ENCODE results near the gene WDHD1.
"Not testable (repeated sequence)": the region's sequence is repeated elsewhere in the genome, so short reads cannot be mapped to it uniquely, and the experiment has no call there.

The WDHD1 gene

DNA sequence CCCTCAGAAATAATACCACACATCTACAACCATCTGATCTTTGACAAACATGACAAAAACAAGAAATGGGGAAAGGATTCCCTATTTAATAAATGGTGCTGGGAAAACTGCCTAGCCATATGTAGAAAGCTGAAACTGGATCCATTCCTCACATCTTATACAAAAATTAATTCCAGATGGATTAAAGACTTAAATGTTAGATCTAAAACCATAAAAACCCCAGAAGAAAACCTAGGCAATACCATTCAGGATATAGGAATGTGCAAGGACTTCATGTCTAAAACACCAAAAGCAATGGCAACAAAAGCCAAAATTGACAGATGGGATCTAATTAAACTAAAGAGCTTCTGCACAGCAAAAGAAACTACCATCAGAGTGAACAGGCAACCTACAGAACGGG is 74.1 kb downstream of the WDHD1 start:
- DNase-seq (ENCODE audit: low spot score): not testable (repeated sequence)

DNA sequence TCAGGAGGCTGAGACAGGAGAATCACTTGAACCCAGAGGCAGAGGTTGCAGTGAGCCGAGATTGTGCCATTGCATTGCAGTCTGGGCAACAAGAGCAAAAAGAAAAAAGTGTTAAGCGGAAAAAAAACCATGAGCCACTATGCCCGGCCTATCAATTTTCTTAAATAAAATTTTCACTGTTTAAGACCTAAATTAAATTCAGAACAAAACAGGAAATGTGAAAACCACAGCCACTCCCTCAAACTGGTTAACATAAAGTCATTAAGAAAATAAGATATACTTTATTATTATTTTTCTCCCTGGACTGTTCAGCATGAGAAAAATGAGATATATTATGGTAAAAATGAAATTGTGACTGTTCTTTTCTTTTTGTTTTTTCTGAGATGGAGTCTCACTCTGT is 79.7 kb downstream of the WDHD1 start:
- no peak for DNase-seq (ENCODE audit: low spot score)

DNA sequence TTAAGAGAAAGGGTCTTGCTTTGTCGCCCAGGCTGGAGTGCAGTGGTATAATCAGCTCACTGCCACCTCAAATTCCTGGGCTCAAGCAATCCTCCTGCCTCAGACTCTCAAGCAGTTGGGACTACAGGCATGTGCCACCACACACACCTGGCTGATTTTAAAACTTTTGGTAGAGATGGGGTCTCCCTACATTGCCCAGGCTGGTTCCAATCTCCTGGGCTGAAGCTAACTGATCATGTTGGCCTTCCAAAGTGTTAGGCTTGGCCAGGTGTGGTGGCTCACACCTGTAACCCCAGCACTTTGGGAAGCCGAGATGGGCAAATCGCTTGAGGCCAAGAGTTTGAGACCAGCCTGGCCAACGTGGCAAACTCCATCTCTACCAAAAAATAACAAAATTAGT is 80.4 kb downstream of the WDHD1 start:
- no peak for DNase-seq (ENCODE audit: low spot score)

DNA sequence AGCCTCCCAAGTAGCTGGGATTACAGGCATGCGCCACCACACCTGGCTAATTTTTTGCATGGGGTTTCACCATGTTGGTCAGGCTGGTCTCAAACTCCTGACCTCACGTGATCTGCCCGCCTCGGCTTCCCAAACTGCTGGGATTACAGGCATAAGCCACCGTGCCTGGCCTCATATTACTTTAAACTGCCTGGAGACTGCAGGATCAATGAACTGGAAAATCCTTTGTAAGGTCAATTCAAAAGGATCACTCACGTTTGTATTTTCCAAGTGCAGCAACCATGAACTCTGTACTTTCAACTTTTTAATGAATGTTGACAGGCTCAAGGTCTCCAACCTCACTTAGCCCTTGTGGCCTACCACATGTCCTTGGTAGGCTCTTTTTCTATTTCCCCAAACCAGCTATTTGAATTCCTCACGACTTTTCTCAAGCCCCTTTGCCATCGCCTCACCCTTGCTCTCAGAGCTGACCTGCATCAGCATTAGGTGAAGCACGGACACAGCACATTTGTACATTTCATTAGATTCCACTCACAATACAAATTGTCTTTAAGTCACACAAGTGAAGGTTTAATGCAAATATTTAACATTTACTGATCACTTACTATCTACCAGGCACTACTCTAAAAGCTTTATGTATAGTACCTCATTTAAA is 82.0 kb downstream of the WDHD1 start:
- no peak for DNase-seq (ENCODE audit: low spot score)

DNA sequence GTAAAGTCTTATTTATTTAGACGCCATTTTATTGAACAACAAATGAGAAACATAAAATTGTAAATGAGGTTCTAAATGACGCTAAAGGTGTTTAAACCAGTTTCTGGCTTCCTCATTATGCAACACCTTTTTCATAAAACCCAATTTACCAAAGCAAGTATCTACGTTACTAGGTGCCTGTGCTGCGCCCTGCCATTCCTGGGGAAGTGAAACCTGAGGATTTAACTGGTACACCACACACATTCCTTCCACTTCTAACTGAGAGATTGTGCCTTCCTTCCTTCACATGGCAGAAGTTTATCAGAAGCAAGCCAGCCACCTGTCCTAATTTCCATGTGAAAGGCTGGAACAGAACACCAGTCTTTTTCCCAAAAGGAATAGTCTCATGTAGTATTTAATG is 84.0 kb downstream of the WDHD1 start:
- DNase-seq (ENCODE audit: low spot score): no peak

DNA sequence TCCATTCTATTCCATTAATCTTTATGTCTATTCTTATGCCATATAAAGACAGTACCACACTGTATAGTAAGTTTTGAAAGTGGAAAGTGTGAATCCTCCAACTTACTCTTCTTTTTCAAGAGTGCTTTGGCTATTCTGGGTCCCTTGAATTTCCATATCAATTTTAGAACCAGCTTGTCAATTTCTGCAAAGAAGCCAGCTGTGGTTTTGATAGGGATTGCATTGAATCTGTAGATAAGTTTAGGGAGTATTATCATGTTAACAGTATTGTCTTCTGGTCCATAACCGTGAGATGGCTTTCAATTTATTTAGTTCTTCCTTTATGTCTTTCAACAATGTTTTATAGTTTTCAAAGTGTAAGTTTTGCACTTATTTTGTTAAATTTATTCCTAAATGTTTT is 90.1 kb downstream of the WDHD1 start:
- no peak for DNase-seq (ENCODE audit: low spot score)

DNA sequence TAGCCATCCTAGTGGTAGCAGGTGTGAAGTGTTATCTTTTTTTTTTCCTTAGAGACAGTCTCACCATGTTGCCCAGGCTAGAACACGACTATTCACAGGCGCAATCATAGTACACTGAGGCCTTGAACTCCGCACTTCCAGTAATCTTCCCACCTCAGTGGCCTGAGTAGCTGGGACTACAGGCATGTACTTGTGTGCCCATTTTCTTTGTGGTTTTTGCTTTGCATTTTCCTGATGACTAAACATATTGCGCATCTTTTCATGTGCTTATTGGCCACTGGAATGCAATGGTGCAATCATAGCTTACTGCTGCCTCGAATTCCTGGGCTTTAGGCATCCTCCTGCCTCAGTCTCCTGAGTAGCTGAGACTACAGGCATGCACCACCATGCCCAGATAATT is 90.9 kb downstream of the WDHD1 start:
- no peak for DNase-seq (ENCODE audit: low spot score)

DNA sequence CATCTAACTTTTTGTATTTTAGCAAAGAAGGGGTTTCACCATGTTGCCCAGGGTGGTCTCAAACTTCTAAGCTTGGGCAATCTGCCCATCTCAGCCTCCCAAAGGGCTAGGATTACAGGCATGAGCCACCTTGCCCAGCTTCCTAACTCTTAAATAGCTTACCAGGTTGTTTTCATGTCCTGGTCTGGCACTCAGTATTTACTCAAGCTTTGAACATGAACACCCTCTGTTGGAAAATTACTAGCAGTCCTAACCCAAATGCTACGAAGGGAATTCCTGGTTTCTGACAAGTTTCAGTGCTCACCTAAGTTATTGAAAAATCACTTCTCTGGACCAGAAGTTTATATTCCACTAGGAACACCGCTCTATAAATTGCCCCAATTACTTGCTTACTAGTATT is 91.8 kb downstream of the WDHD1 start:
- DNase-seq (ENCODE audit: low spot score): no peak

DNA sequence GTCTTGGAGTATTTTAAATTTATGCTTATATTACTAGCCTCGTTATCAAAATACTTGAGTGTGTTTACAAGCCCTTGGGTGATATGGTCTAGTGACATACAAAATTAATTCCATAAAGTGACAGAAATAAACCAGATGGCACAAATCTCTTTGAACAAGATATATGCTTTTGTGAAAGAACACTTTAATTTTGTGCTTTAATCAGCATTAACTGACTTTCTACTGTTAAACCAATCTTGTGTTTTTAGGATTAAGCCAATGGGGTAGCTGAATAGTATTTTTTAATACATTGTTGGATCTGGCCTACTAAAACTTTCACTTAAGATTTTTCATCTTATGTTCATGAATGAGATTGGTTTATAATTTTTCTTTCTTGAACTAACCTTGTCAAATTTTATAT is 93.9 kb downstream of the WDHD1 start:
- no peak for DNase-seq (ENCODE audit: low spot score)

DNA sequence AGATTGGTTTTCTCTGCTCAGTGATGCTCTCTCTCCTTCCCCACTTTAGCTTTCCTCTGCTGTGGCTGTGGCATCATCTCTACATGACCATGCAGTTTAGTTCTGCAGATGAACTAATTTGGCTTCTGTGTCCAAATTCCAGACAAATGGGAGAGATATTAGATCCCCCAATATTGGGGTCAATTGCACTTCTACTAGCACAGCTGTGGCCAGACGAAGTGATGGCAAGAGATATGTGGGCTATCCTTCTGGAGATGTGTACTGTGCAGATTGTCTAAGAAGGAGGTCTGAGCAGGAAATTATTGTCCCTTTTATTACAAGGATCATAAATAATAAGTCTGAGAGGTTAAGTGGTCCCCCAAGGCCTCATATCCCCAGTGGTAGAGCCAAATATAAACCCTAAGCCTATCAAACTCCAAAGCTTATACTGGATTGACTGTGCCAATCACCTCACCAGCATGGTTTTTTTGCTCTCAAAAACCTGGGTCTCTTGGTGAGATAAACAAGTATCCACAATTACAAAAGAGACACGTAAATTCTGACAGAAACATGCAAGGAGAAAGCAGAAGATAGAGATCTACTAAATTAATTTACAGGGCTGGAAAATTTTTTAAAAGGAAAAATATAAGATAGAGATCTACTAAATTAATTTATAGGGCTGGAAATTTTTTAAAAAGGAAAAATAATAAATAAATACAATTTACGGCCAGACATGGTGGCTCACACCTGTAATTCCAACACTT is 95.1 kb downstream of the WDHD1 start:
- DNase-seq (ENCODE audit: low spot score): no peak

DNA sequence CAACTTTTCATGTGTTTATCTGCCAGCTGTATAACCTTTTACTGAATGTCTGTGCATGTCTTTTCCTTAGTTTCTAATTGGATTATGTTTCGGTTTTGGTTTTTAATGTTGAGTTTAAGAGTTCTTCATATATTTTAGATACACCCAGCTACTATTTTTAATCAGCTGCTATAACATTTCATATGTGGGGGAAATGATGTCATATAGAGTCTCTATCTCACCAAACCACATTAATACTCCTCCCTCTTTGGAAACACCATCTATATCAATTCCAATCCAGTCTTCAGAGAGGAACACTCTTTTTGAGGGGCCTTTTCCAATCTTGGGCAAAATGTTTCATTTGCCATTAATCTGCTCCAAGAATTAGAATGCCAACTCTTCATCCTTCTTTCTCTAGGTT is 95.8 kb downstream of the WDHD1 start:
- no peak for DNase-seq (ENCODE audit: low spot score)

DNA sequence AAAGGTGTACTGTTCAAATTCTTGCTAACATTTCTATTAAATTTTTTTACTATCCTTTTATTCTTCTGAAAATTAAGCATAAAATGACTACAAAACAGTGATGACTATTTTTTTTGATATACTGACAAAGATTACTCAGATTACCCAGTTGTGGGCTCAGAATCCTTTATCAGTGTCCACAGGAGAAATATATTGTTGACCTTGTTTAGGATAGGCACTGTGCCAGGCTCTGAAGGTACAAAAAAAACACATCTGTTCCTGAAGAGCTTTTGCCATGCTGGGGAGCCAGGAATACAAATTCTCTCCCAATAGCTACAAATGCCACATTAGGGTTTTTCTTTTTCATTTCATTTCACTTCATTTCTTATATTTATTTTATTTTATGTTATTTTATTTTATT is 97.3 kb downstream of the WDHD1 start:
- DNase-seq (ENCODE audit: low spot score): no peak

DNA sequence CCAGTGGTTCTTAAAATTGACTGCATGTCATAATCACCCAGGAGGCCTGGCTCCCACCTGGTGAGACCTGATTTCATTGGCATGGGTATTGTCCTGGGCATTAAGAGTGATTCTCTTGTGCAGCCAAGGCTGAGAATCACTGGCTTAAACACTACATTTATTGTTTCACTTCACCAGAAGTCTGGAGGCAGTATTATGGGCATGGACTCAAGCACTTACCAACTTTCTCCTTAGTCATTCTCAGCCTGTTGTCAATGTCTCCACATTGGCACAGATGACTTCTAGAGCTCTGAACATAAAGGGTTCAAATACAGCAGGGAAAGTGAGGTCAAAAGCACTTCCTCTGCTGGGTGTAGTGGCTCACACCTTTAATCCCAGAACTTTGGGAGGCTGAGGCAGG is 98.7 kb downstream of the WDHD1 start:
- DNase-seq (ENCODE audit: low spot score): no peak

DNA sequence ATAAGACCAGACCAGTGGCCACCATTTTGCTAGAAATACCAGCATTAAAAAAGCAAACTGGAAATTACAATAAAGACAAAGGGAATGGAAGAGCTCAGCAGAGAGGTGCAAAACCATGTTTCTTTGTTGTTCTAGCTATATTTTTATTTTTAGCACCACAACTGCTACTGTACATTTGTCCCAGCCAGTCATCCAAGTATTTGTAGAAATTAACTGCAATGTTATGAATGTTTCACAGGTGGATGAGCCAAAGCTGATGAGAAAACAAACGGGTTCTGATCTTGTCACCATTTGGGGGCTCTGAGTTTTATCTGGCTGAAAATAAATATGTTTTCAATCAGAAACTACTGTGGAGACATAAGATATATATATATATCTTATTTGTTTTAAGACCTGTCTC is 99.3 kb downstream of the WDHD1 start:
- no peak for DNase-seq (ENCODE audit: low spot score)

DNA sequence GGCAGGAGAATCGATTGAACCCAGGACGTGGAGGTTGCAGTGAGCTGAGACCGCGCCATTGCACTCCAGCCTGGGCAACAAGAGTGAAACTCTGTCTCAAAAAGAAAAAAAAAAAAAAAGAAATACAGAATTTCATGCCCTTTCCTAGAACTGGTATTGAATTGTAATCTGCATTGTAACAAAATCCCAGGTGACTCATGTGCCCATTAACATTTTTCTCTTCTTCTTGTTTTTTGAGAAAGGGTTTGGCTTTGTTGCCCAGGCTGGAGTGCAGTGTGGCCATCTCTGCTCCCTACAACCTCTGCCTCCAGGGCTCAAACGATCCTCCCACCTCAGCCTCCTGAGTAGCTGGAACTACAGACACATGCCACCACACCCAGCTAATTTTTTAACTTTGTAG is 100.3 kb downstream of the WDHD1 start:
- DNase-seq (ENCODE audit: low spot score): not testable (repeated sequence)

DNA sequence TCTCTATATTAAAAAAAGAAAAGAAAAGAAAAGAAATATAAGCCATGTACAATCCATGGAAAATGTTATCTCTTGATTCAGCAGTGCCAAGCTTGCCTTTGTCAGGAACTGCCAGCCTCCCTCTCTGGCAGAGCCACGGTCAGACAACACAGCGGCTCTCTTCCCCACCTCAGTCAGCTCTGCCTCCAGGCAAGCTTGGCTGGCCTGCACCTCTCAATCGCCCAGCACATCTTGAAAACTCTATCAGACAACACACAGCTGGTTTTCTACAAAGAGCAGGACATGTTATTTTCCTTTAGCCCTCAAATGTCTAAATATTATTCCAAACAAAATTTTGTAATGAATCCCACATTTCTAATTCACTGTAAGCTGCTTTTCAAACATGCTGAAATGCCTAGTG is 104.3 kb downstream of the WDHD1 start:
- no peak for DNase-seq (ENCODE audit: low spot score)

DNA sequence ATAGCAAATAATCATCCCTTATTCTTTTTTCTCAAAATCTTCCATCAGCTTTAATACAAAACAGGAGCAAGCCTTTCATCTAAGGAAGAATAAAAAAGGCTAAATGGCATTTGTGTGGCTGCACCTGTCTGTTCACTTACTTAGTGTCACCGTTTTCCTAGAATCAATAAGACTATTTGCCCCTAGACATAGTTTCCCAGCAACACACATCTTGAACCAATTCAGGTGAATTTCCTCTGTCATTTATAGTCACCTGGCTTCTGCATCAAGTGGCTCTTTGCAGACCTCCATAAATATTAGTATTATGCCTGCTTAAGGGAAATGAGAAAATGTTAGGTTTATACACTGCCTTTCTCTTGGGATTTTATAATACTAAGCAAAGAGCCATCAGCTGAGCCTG is 106.8 kb downstream of the WDHD1 start:
- no peak for DNase-seq (ENCODE audit: low spot score)

DNA sequence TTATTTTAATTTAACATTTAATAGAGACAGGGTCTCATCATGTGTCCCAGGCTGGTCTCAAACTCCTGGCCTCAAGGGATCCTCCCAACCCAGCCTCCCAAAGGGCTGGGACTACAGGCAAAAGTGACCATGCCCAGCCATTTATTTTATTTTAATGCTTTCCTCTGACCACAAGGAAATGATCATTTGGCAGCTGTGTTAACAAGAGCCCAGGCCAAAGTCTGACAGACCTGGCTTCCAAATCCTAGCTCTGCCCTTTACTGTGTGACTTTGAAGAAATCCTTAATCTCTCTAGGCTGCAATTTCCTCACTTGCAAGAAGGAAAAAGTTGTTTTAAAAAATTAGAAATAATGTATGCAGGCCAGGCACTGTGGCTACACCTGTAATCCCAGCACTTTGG is 107.6 kb downstream of the WDHD1 start:
- DNase-seq (ENCODE audit: low spot score): no peak

DNA sequence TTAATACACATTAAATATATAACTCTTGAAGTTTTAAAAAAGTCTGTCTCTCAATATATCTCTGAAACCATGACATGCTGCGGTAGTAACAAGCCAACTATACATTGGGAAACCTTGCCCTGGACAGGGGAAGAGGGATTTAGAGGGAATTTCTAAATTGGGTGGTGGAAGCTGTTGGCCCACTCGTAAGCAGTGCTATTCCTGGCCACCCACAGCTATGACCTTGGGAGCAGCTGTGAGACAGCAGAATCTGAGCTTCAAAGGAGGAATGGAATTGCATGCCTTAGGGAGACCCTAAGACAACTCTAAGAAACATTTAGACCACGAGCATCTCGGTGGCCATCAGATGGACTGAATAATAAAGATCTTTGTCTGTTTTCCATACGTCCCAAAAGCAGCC is 108.5 kb downstream of the WDHD1 start:
- no peak for DNase-seq (ENCODE audit: low spot score)

DNA sequence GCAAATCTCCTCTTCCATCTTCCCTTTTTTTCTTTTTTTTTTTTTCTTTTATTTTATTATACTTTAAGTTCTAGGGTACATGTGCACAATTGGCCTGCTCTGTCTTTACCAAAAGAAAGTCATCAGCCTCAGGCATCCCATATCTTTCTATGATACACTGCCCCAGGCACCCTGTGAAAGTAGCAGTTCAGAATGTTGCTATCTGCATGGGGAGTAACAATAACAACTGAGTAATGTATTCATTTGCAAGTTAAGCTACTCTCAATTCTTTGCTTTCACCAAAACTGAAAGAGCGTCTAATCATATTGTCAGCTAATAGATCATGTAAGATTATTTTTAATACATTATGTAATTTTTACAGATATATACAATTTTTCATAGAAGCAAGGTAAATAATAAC is 110.8 kb downstream of the WDHD1 start:
- DNase-seq (ENCODE audit: low spot score): no peak

DNA sequence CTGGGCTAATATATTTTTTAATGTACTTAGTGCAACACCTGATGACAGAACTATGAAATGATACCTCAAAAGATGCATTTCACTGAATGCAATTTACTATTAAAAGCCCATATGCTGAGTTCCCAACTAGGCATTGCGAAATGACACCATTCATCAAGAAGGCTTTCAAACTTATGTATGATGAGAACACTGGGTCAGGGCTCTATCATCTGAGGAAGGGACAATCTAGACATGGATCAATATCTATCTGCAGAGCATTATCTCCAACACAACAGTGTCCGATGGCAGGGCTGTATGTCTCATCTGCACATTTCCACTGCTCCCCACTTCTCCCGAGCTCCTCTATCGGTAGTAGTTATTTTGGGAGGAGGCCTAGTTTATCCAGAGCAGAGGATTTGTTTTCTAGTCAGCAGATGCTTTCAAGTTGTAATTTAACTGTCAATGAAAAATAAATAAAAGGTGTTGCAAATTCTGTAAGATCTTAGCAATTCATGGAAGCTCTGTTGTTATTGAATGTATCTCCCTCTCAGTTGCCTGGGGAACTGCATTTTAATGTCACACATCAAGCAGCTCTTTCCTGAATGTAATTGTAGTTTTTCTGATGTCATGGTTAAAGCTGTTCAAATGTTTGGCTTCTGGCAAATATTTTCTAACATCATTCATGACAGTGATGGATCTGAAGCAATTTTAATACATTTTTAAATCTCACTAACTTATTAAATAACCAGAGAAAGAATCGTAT is 116.9 kb downstream of the WDHD1 start:
- DNase-seq (ENCODE audit: low spot score): no peak

DNA sequence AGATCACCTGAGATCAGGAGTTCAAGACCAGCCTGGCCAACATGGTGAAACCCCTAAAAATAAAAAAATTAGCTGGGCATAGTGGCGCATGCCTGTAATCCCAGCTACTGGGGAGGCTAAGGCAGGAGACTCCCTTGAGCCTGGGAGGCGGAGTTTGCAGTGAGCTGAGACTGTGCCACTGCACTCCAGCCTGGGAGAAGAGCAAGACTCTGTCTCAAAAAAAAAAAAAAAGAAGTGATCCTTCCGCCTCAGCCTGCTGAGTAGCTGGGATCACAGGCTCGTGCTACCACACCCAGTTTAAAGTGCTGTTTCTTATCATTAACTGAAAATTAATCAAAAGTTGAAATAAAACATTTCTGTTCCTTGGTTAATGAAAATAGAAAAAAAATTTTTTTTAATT is 117.9 kb downstream of the WDHD1 start:
- DNase-seq (ENCODE audit: low spot score): not testable (repeated sequence)

DNA sequence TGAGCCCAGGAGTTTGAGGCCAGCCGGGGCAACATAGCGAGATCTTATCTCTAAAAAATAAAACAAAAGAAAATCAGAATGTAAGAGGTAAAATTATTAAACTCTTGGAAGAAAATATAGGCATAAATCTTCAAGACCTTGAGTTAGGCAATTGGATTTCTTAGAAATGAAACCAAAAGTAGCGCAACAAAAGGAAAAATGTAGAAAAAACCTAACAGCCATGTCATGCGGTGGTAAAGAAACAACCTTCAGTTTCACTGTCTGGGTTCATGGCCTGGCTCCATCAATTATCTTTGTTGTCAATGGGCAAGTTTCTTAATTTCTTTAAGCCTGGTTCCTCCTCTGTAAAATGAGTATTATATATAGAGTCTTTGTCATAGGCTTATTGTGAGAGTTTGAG is 118.7 kb downstream of the WDHD1 start:
- DNase-seq (ENCODE audit: low spot score): no peak

Data from iPS-NIHi11 (cell line).